22Rv1 (cell line): Measurements from ENCODE around the gene MAGI3.

Source experiments
- CTCF ChIP-seq: fragments of 450-650 bp; IDR thresholded peaks from 2 replicates; pipeline ENCODE4 v1.5.1; 2017; ENCODE audit warnings: mild to moderate bottlenecking
- ZFX ChIP-seq: fragments of 450-650 bp; IDR thresholded peaks from 2 replicates; pipeline ENCODE4 v1.6.1; 2017; ENCODE audit warnings: antibody characterized with exemption, borderline replicate concordance

GRCh38 chr1:113530021-113530420 lies 139.7 kb downstream of the MAGI3 start:
- no peak for TF ChIP-seq CTCF
- TF ChIP-seq ZFX: no peak
